HG03558 (cell line): ENCODE measurements around the gene BTBD10.

Source experiments
- ATAC-seq: cut with Tn5 transposase; IDR thresholded peaks from one replicate; pipeline ENCODE4 v1.9.1; 2021; ENCODE audit warnings: moderate number of reproducible peaks; ENCODE audit not compliant: unreplicated experiment; ENCODE audit errors: extremely low read depth

Gene BTBD10

DNA sequence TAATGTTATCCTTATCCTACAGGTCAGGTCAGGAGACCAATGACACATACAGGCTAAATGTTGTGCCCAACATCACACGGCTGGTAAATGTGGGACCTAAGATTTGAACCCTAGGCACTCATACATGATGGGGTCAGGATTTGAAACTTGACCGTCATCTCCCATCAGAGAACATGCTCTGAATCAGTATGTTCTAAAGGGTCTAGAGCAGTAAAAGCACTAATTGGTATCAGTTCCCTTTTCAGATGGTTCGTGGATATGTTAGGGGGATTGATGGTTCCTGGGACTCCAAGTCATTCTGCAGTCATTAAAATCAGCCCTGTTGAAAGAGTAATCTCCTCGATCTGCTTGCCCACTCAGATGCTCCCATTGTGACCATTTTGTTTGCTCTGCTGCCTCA lies 120.0 kb downstream of the BTBD10 start:
- no peak for ATAC-seq

DNA sequence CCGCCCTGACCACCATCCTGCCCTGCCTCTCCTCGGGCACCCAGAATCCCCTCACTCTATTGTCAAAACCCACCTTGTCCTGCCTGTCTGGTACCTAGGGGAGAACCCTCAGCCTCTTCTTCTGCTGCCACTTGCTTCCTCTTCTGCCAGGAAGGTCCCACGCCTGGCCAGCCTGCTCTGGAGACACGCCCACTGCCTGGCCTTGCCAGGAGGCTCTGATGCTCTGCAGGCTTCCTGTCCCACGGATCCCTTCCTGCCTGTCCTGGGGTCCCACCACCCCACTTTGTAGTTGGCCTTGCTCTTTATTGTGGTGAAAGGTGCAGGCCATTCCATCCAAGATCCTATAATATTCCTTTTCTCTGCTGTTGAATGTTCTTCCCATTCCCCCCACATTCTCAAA lies 122.0 kb downstream of the BTBD10 start:
- ATAC-seq: no peak

DNA sequence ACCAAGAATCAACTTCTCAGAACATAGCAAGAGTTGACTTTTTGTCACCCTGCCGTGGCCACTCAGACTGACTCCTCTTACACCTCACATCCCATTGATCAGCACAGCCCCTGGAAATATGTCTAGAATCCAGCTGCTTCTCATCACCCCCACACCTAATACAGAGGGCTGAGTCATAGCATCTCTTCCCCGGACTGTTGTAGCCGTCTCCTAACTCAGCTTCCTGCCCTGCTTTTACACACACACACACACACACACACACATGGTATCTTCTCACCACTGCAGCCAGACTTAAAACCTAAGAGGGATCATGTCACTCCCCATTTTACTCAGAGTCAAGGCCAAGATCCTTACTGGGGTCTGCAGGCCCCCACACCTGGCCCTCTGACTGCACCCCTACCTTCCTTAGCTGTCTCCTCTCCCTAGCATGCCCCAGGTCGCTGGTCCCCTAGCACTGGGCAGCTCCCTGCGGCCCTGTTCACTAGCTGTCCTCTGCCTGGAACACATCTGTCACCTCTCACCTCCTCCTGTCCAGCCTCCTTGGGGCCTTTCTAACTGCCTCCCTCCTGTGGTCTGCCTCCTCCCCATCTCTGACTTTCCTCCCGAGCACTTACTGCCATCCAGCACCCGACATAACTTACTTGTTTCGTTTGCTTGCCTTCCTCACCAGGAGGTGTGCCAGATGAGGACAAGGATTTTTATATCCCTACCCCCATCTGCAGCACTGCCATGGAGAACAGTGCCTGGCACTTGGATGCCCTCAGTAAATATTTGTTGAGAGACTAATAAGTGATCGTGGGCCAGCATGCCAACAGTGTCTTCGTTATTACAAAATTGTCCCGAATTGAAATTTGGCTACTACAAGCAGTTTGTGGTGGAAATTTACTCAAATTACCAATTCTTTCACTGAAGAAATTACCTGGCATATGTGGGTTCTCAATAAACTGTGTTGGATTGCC lies 123.5 kb downstream of the BTBD10 start:
- ATAC-seq: no peak

DNA sequence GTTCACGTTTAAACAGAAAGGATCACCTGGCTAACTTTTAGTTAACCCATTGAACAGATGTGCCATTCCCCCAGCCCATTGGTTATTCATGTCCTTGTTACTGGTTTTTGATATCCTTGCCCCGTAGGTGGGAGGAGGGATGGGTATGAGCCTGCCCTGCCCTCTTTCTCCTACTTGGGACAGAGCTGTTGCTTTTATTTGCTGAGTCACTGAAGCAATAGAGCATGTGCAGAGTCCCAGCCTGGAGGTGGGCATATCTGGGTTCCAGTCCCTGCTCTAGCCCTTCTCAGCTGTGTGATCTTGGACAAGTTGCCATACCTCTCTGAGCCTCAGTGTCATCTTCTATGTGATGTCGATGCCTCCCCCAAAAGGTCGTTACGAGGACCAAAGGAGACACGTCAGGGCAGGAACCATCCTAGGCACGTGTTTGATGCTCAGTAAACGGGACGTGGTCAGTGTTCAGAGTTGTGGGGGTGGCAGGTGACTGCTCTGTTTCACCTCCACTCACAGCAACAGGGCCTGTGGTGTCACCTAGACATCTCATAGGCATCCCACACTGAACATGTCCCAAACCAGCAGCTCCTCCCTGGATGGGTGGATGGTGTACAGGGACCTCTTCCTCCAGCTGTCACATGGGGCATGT lies 124.5 kb downstream of the BTBD10 start:
- no peak for ATAC-seq

DNA sequence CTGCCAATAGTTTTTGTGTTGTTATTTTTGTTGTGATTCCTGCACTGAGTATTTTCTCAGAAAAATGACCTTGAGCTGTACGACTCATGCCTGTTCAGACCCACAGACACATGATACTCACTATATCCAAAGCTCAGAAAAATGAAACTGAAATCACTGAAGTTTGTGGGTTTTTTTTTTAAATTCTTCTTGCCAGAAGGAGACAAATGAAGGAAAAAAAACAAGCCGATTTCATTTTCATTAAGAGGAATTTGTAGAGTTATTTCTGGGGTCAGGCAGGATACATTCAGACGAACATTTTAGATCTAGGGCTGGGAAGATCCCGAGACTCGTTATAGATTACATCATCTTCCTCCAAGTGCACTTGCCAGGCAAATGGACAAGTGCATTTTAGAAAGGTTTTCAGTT lies 125.0 kb downstream of the BTBD10 start:
- no peak for ATAC-seq
